SK-N-MC (cell line): ENCODE results near the gene COL18A1.

Experiments
- EZH2 ChIP-seq: fragments of 200-600 bp; sonication (generic); IDR thresholded peaks from one replicate; pipeline ENCODE4 v1.6.1; 2017; ENCODE audit warnings: antibody characterized with exemption
- FOXP2 ChIP-seq: optimal IDR thresholded peaks from 2 replicates; pipeline ENCODE3; 2011; ENCODE audit warnings: mild to moderate bottlenecking, moderate library complexity; ENCODE audit not compliant: insufficient read depth; ENCODE audit errors: extremely low read length, control extremely low read depth
- POLR2AphosphoS5 ChIP-seq: IDR thresholded peaks from 2 replicates; pipeline ENCODE4 v1.6.1; 2012; ENCODE audit warnings: mild to moderate bottlenecking, low read depth, low read length, borderline replicate concordance

- TF ChIP-seq EZH2 (no peak), POLR2AphosphoS5 (no peak), FOXP2 (no peak)
Observed at GRCh38 chr21:45481566-45481965, 76.6 kb downstream of the COL18A1 start.
